Measurements from ENCODE around the gene GDPGP1. TPM values are rescaled to one million over a fixed set of nuclear protein-coding genes. Genes with fewer than 3 reads are reported as not detected.

The GDPGP1 gene
- total RNA-seq, 2 donors from 2014 or later = 14.4 to 18.6 TPM

DNA sequence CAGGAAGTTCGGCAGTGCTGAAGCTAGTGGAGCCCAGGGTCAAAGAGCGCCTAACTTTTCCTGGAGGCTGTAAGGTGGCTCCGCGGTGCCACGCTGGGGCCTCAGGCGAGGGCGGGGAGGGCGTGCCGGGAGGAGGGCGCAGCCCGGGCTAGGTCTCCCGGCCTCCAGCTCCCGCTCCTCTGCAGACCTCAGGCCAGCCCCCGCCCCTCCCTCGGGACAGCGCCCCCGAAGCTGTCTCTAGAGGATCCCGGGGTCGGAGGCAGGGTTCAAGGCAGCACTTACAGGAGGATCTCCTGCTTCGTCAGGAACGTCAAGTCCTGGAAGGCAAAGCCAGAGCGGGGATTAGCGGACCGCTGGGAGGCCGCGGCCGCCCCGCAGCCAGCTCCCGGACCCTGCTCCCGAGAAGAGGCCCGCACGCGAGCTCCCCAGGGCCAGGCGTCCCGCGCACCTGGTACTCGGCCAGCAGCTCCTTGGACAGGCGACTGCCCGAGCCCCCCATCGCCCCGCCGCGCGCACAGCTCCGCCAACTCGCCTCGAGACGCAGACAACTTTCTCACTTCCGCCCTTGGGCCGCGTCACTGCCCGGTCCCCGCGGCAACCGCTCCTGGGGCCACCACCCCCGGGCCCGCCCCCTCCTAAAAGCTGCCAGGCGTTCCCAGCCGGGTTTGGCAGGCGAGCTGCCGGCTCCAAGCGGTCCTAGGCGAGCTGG is 468 bp upstream of the GDPGP1 start, which contains the start of gene CIB1:
Gene CIB1 (minus strand): TSS at position 555 of the 709 bp plus-strand sequence. CDS start 56 bp downstream, at position 499.
- intact Hi-C loops (cut with DNase I) = no loop called here
- TF ChIP-seq, protein P1, sequence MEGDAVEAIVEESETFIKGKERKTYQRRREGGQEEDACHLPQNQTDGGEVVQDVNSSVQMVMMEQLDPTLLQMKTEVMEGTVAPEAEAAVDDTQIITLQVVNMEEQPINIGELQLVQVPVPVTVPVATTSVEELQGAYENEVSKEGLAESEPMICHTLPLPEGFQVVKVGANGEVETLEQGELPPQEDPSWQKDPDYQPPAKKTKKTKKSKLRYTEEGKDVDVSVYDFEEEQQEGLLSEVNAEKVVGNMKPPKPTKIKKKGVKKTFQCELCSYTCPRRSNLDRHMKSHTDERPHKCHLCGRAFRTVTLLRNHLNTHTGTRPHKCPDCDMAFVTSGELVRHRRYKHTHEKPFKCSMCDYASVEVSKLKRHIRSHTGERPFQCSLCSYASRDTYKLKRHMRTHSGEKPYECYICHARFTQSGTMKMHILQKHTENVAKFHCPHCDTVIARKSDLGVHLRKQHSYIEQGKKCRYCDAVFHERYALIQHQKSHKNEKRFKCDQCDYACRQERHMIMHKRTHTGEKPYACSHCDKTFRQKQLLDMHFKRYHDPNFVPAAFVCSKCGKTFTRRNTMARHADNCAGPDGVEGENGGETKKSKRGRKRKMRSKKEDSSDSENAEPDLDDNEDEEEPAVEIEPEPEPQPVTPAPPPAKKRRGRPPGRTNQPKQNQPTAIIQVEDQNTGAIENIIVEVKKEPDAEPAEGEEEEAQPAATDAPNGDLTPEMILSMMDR (IDR thresholded peaks at IDR 0.05) = peak; percentile 55
- Histone ChIP-seq H3K27me3 (no peaks in the 10 kb centered on the region), H3K9ac (ENCODE audit: low read depth in 2 of 2, low read length in 2 of 2) (peak within 1 kb of the TSS; percentile 97 to 98), H3K4me3 (peak within 1 kb of the TSS; percentile 84), H3K27ac (peak within 1 kb of the TSS; percentile 99), H3K36me3 (peaks cover 7% of the 10 kb centered on the region), H3K9me3 (no peaks in the 10 kb centered on the region), H3K4me1 (peaks cover 15% of the 10 kb centered on the region)
- peak; percentile 98 for DNase-seq

DNA sequence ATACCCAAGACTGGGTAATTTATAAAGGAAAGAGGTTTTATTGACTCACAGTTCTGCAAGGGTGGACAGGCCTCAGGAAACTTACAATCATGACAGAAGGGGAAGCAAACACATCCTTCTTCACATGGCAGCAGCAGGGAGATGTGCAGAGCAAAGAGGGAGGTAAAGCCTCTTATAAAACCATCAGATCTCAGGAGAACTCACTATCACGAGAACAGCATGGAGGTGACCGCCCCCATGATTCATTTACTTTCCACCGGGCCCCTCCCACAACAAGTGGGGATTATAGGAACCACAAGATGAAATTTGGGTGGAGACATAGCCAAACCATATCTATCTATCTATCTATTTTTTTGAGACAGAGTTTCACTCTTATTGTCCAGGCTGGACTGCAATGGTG is 5.4 kb downstream of the GDPGP1 start:
- Histone ChIP-seq H3K9ac (ENCODE audit: low read depth in 2 of 2, low read length in 2 of 2) (no peak overlapping the region), H3K27me3 (no peaks in the 10 kb centered on the region), H3K9me3 (no peaks in the 10 kb centered on the region), H3K27ac (no peak overlapping the region), H3K4me3 (no peak overlapping the region), H3K36me3 (no peaks in the 10 kb centered on the region), H3K4me1 (no peaks in the 10 kb centered on the region)
- TF ChIP-seq, protein P1 (IDR thresholded peaks at IDR 0.05) = no peak
- intact Hi-C loops (cut with DNase I) = no loop called here
- no peak for DNase-seq

DNA sequence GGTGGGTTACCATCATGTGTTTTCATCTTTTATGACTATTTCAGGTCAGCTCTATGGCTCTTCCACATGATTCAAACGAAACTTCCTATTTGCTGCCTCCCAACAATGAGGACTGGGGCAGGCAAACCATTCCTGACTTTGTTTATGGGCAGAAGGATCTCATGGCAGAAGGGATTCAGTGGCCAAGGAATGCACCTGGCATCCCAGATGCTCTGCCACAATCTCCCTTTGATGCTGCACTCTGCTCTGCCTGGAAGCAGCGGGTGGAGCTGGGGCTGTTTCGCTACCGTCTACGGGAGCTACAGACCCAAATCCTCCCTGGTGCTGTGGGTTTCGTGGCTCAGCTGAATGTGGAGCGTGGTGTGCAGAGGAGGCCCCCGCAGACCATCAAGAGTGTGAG is 6.8 kb downstream of the GDPGP1 start:
- H3K9ac ChIP-seq (ENCODE audit: low read depth in 2 of 2, low read length in 2 of 2) = no peak overlapping the region
- H3K4me3 ChIP-seq = no peak overlapping the region
- H3K27ac ChIP-seq = no peak overlapping the region
- no peaks in the 10 kb centered on the region for H3K27me3 ChIP-seq
- no peaks in the 10 kb centered on the region for H3K36me3 ChIP-seq
- DNase-seq = no peak
- no peaks in the 10 kb centered on the region for H3K4me1 ChIP-seq
- H3K9me3 ChIP-seq = no peaks in the 10 kb centered on the region
- intact Hi-C loops (cut with DNase I) = no loop called here
- TF ChIP-seq, protein P1 (IDR thresholded peaks at IDR 0.05) = no peak

DNA sequence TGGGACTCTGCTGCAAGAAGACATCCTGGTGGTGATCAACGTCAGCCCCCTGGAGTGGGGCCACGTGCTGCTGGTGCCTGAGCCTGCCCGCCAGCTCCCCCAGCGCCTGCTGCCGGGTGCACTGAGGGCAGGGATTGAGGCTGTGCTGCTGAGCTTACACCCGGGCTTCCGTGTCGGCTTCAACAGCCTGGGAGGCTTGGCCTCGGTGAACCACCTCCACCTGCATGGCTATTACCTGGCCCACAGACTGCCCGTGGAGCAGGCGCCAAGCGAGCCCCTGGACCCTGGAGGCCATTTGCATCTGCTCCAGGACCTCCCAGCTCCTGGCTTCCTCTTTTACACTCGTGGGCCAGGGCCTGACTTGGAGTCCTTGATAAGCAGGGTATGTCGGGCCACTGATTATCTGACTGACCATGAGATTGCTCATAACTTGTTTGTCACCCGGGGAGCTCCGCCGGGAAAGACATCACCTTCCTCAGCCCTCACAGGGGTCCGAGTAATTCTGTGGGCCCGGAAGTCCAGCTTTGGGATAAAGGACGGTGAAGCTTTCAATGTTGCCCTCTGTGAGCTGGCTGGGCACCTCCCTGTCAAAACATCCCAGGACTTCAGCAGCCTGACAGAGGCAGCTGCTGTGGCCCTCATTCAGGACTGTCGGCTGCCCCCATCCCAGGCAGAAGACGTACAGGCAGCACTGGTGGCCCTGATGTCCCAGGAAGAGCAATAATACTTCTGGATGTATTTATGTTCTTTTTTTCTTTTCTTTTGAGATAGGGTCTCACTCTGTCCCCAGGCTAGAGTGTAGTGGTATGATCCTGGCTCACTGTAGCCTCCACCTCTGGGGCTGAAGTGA is 7.6 kb downstream of the GDPGP1 start:
- DNase-seq = no peak
- Histone ChIP-seq H3K36me3 (no peaks in the 10 kb centered on the region), H3K4me1 (no peaks in the 10 kb centered on the region), H3K9ac (ENCODE audit: low read depth in 2 of 2, low read length in 2 of 2) (no peak overlapping the region), H3K4me3 (no peak overlapping the region), H3K27ac (no peak overlapping the region), H3K27me3 (no peaks in the 10 kb centered on the region), H3K9me3 (no peaks in the 10 kb centered on the region)
- TF ChIP-seq, protein P1 (IDR thresholded peaks at IDR 0.05) = no peak
- intact Hi-C loops (cut with DNase I) = no loop called here

DNA sequence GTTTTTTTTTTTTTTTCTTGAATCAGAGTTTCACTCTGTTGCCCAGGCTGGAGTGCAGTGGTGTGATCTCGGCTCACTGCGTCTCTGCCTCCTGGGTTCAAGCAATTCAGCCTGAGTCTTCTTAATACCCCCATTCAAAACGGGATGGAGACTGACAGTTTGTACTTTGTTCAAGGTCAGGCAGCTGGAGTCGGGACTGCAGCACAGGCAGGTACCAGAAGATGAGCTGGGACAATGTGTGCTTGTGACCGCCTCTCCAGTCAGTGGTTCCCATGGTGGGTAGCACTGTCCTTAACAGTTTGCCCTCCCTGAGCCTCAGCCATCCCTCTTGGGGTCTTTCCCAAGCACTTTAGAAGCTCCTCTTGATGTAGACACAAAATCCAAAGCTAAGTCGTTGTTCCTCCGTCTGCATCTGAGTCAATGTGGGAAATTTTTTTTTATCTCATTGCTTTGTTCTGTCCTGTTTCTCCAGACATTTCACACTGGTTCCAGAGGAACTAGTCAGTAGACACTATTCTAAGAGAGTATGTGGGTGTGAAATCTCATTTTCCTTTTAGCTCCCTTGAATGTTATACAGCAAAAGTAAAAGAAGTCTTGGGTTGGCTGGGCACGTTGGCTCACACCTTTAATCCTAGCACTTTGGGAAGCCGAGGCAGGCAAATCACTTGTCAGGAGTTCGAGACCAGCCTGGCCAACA is 10.1 kb downstream of the GDPGP1 start:
- Histone ChIP-seq H3K9me3 (no peaks in the 10 kb centered on the region), H3K27ac (no peak overlapping the region), H3K4me1 (no peaks in the 10 kb centered on the region), H3K36me3 (no peaks in the 10 kb centered on the region), H3K27me3 (no peaks in the 10 kb centered on the region), H3K4me3 (no peak overlapping the region), H3K9ac (ENCODE audit: low read depth in 2 of 2, low read length in 2 of 2) (no peak overlapping the region)
- TF ChIP-seq, protein P1 (IDR thresholded peaks at IDR 0.05) = no peak
- intact Hi-C loops (cut with DNase I) = no loop called here
- no peak for DNase-seq

All from colonic mucosa (tissue), 4 donors.